D721Med (cell line): ENCODE results near the gene DCXR.

ENCODE experiments used
- DNase-seq: peaks from one replicate; pipeline ENCODE4 v3.0.0; 2011; ENCODE audit warnings: low spot score; ENCODE audit not compliant: insufficient read length
- FAIRE-seq: peaks from 2 replicates; lab custom pipeline; 2011; peaks lifted over from hg19 to GRCh38; lab: Jason Lieb, UNC
- CTCF ChIP-seq: IDR thresholded peaks from 2 replicates; pipeline ENCODE4 v1.5.1; 2012; ENCODE audit warnings: mild to moderate bottlenecking, control low read depth; ENCODE audit not compliant: insufficient read depth; ENCODE audit errors: missing control alignments

DCXR gene

GRCh38 chr17:82019690-82020571 is 17.6 kb downstream of the DCXR start:
- TF ChIP-seq CTCF = peak; percentile 82
- DNase-seq = peak; percentile 87
- no peak for FAIRE-seq

GRCh38 chr17:82018989-82019689 is 18.4 kb downstream of the DCXR start:
- TF ChIP-seq CTCF = no peak
- no peak for FAIRE-seq
- DNase-seq = no peak

GRCh38 chr17:82018152-82018988 is 19.1 kb downstream of the DCXR start:
- DNase-seq (no peak), FAIRE-seq (no peak)
- no peak for TF ChIP-seq CTCF

- DNase-seq (no peak), FAIRE-seq (no peak)
- TF ChIP-seq CTCF = no peak
These were observed 19.8 kb downstream of the DCXR start for GRCh38 chr17:82017612-82018151.

- TF ChIP-seq CTCF = no peak
- DNase-seq (no peak), FAIRE-seq (no peak)
These were observed 20.5 kb downstream of the DCXR start for GRCh38 chr17:82016875-82017459.

- no peak for TF ChIP-seq CTCF
- FAIRE-seq = no peak
- no peak for DNase-seq
These were observed 21.2 kb downstream of the DCXR start for GRCh38 chr17:82016061-82016874.
